WTC11 (cell line): Measurements from ENCODE around the gene EMILIN1.

ENCODE experiments used
- TF ChIP-seq, protein P1 (sequence below): sonication (generic); formaldehyde crosslinking; IDR thresholded peaks from 2 replicates; pipeline ENCODE4 v1.8.1; 2023; ENCODE audit warnings: mild to moderate bottlenecking, missing genetic modification reagents, moderate library complexity
- TF ChIP-seq, protein P2 (sequence below): fragments of 200-600 bp; IDR thresholded peaks from 2 replicates; pipeline ENCODE4 v1.8.0; 2022; ENCODE audit warnings: antibody characterized with exemption
- TF ChIP-seq, protein P3 (sequence below): sonication (generic); formaldehyde crosslinking; IDR thresholded peaks from 2 replicates; pipeline ENCODE4 v1.8.1; 2022; ENCODE audit warnings: mild to moderate bottlenecking, missing genetic modification reagents, moderate library complexity, borderline replicate concordance

DNA sequence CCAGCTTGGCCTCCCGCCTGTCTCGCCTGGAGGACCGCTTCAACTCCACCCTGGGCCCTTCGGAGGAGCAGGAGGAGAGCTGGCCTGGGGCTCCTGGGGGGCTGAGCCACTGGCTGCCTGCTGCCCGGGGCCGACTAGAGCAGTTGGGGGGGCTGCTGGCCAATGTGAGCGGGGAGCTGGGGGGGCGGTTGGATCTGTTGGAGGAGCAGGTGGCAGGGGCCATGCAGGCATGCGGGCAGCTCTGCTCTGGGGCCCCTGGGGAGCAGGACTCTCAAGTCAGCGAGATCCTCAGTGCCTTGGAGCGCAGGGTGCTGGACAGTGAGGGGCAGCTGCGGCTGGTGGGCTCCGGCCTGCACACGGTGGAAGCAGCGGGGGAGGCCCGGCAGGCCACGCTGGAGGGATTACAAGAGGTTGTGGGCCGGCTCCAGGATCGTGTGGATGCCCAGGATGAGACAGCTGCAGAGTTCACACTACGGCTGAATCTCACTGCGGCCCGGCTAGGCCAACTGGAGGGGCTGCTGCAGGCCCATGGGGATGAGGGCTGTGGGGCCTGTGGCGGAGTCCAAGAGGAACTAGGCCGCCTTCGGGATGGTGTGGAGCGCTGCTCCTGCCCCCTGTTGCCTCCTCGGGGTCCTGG lies 4.5 kb downstream of the EMILIN1 start:
- TF ChIP-seq, protein P1, sequence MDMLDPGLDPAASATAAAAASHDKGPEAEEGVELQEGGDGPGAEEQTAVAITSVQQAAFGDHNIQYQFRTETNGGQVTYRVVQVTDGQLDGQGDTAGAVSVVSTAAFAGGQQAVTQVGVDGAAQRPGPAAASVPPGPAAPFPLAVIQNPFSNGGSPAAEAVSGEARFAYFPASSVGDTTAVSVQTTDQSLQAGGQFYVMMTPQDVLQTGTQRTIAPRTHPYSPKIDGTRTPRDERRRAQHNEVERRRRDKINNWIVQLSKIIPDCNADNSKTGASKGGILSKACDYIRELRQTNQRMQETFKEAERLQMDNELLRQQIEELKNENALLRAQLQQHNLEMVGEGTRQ (CRISPR knock-in tag): no peak
- TF ChIP-seq, protein P2, sequence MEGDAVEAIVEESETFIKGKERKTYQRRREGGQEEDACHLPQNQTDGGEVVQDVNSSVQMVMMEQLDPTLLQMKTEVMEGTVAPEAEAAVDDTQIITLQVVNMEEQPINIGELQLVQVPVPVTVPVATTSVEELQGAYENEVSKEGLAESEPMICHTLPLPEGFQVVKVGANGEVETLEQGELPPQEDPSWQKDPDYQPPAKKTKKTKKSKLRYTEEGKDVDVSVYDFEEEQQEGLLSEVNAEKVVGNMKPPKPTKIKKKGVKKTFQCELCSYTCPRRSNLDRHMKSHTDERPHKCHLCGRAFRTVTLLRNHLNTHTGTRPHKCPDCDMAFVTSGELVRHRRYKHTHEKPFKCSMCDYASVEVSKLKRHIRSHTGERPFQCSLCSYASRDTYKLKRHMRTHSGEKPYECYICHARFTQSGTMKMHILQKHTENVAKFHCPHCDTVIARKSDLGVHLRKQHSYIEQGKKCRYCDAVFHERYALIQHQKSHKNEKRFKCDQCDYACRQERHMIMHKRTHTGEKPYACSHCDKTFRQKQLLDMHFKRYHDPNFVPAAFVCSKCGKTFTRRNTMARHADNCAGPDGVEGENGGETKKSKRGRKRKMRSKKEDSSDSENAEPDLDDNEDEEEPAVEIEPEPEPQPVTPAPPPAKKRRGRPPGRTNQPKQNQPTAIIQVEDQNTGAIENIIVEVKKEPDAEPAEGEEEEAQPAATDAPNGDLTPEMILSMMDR: no peak
- TF ChIP-seq, protein P3, sequence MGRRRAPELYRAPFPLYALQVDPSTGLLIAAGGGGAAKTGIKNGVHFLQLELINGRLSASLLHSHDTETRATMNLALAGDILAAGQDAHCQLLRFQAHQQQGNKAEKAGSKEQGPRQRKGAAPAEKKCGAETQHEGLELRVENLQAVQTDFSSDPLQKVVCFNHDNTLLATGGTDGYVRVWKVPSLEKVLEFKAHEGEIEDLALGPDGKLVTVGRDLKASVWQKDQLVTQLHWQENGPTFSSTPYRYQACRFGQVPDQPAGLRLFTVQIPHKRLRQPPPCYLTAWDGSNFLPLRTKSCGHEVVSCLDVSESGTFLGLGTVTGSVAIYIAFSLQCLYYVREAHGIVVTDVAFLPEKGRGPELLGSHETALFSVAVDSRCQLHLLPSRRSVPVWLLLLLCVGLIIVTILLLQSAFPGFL (CRISPR knock-in tag): no peak
